NCI-H2196 treated with DMSO at 0.1 percent for 48 hours (cell line): ENCODE measurements around the gene PPIE.
A peak's percentile ranks its signal among the peaks of the same experiment; 100 is the strongest.
"Not testable (repeated sequence)": the region's sequence is repeated elsewhere in the genome, so short reads cannot be mapped to it uniquely, and the experiment has no call there.

Source experiments
- DNase-seq: peaks from one replicate; lab custom pipeline; 2025; ENCODE audit not compliant: unreplicated experiment; lab: John Stamatoyannopoulos, UW

Gene PPIE

DNA sequence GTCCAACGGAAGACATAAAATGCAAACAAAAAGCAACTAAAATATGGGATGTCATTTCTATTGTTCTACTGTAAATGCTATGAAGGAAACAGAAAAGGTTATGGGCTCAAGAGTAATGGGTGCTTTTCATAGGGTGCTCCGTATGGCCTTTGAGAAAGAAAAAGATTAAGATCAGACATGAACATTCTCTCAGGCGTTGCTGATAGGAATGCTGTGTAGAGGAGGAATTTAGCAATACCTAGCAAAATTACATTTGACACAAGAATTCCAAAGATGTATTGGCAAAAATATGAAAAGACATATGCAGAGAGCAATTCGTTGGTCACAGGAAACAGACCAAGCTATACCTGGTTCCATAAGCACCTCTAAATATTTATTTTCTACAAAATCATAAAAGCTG is 38.2 kb downstream of the PPIE start:
- DNase-seq = no peak

DNA sequence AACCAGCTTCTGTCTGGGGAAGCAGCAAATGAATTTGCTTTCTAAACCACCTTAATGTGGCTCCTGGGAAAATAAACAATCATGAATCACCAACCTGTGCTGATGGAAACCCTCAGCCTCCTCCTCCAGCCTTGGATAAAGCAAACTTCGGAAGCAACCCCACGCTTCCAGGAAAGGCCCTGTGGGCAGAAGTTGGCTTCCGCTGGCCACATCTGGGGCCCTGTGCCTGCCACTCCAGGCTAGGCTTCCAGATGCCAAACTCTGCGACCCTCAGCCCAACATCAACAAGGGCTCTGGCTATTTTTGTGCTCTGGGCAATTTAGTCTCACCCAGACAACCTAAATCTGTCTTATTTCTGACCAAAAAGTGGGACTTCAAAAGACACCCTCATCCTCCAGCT is 38.6 kb downstream of the PPIE start:
- DNase-seq = no peak

DNA sequence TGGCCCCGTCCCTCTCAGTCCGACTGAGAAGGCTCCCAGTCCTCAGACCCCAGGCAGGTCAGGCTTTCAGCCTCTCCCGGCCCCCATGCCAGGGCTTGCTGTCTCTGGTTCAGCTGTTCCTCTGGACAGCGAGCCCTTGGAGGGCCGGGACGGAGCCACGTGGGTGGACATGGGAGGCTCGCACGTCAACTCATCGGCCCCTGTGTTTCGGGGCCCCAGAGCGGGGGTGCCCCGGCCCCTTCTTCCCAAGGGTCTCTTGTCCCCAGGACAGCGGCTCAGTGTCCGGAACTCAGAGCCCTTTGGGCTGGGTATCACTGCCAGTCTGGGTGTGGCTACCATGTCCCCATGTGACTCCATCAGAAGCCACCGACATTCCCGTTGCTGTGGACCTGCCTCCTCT is 39.2 kb downstream of the PPIE start:
- not testable (repeated sequence) for DNase-seq

DNA sequence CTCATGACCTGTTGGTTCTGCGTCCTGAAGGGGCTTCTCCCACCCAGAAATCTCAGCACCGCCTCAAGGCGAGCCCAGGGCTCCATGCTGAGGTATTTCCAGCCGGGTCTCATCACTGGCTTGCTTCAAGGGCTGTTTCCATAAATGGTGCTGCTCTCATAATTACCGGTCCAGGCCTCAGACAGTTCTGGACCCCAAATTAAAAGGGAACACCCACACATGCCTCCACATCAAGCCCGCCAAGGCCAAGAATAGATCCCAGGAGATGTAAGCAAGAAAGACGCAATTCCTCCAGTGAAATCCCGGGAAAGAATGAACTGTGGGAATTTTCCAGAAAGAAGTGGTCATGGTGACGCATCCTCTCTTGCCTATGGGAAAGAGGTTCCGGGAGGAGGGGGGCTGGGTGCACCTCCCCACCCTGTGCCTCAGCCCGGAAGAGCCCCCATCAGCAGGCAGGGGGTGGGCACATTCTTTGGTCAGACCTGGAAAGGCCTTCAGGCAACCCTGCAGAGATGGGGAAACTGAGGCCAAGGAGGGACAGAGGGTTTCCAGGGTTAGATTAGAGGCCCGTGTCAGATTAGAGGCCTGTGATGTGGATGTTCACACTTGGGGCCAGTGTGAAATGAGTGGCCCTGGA is 39.9 kb downstream of the PPIE start:
- DNase-seq = not testable (repeated sequence)

DNA sequence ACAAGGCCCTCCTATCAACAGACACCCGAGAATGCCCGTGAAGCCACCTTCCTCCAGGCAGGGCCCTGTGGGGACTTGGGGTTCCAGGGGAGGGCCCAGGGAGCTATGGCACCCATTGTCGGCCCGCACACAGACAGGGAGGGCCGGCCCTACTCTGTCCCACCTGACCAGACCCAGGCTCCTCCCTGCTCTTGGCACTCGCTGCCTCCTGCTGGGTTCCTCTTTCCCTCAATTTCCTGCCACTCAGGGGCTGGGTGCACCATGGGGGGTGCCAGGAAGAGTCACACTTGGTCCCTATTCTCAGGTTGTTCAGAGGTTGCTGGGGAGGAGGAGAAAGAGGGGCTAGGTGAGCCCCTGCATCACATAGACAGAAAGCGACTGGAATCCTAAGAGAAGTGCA is 40.5 kb downstream of the PPIE start:
- DNase-seq = no peak

DNA sequence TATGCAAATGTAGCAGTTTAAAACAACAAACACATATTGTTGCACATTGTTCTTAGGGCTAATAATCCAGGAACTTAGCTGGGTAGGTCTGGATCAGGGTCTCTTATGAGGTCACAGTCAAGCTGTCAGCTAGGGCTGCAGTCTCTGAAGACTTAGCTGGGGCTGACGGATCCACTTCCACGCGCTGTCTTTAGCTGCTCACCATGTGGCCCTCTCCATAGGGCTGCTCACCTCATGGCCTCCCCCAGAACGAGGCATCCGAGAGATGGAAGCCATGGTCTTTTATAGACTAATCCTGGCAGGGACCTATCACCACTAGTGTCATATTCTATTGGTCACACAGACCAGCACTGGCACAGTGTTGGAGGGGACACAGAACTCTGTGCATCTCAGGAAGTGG is 41.1 kb downstream of the PPIE start:
- DNase-seq = no peak

DNA sequence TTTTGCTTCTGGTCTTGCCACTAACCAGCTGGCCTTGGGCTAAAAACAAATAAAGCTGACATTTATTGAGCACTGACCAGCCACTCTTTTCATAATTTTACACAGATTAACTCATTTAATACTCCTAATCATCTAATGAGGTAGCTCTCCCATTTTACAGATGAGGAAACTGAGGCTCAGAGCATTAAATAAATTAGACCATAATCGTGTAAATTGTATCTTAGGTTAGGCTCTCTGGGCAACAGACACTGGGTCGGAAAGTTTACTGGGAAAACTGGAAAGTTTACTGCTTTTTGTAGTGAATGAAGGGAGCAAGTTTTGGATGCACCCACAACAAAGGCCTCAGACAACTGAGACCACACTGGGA is 42.6 kb downstream of the PPIE start:
- DNase-seq = no peak

DNA sequence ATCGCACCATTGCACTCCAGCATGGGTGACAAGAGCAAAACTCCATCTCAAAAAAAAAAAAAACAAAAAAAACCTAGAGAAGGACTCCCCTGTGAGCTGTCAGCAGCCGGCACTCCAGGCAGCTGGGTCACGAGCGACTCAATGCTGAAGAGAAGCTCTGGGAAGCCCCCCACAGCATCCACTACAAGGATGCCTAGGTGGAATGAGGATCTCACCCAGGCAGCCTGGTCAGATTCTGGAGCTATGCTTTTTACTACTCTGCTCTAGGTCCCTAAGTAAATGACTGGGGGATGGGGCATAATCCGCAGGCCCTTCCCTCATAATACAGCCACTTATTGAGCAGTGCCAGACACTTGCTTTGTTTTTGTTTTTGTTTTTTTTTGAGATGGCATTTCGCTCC is 43.4 kb downstream of the PPIE start:
- DNase-seq = no peak

DNA sequence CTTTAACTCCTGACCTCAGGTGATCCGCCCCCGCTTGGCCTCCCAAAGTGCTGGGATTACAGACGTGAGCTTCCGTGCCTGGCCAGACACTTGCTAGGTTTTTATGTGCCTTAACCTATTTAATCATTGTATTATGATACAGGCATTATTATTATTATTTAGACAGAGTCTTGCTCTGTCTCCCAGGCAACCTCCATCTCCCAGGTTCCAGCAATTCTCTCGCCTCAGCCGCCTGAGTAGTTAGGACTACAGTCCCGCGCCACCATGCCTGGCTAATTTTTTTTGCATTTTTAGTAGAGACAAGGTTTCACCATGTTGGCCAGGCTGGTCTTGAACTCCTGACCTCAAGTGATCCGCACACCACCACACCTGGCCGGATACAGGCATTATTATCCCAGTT is 44.0 kb downstream of the PPIE start:
- DNase-seq = not testable (repeated sequence)

DNA sequence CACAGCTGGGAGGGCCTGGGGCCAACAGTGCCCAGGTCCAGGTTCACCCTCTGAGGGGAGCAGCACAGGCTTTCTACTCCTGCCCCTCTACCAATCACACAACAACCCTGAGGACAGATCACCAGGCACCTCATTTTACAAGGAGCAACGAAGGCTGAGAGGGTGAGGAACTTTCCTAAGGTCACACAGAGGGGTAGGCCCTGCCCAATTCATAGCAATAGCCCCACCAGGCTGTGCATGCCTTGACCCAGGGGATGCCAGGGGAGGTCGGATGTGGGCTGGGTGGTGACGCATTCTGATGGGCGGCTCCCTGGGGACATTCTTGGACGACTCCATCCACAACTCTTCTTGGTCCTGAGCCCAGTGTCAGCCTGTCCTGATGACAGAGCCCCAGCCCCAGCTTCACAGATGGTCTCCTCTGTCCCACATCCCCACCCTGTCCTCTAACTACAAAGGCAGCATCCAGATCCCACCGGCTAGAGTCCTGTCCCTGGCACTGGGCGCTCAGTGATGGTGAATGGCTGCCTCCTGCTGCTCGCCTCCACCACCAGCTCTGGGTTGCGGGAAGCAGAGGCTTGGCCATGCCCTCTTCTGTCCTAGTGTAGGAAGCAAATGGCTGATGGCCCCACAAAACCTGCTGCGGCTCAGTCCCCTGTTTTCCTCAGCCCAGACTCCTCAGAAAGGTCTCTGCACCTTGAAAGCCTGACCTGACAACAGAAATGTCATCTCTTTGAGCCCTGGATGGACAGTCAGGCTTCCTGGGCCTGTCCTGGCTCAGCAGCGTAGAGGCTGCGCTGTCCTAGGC is 47.8 kb downstream of the PPIE start:
- not testable (repeated sequence) for DNase-seq

DNA sequence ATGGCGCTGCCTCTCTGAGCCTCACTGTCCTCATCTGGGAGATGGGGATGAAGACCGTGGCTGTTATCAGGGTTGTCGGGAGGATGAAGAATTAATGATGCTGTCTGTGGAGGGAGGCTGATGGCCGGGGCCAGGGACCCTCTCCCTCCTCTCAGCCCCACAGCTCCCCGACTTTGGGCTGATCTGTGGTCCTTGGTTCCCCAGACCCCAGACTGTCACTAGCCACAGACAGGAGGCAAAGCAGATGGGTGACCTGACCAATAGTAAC is 48.4 kb downstream of the PPIE start:
- DNase-seq = not testable (repeated sequence)

DNA sequence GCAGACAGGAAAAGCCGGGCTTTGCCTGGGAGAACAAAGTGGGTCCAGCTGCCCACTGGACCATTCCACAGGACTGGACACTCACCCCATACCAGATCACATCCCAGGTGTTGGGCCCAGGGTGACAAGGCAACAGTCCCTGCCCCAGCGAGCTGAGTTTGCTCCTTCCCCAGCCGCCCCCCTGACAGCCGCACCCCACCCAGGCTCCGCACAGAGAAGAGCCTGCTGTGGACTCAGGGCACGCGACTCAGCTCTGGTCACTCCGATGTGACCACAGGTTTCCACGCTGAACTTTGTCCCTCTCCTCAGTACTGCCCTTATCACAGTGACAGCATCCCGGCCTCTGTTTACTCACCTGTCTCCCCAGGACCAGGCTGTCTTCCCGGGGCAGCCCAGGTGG is 48.8 kb downstream of the PPIE start:
- DNase-seq = no peak

DNA sequence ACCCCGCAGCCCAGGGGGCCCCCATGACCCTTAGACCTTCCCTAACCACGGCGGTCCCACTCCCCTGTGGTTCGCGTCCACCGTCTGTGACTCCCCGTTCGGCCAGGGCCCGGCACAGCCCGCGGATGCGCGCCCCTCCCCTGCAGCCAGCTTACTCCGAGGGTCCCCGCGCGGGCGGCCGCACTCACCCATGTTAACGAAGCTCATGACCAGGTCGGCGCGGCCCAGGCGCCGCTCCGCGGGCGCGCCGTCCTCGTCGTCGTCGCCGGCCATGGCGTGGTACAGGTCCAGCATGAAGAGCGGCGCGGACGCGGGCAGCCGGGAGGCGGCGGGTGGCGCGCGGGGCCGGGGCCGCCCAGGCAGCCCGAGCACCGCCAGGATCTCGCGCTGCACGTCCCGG is 49.3 kb downstream of the PPIE start:
- DNase-seq = not testable (repeated sequence)

DNA sequence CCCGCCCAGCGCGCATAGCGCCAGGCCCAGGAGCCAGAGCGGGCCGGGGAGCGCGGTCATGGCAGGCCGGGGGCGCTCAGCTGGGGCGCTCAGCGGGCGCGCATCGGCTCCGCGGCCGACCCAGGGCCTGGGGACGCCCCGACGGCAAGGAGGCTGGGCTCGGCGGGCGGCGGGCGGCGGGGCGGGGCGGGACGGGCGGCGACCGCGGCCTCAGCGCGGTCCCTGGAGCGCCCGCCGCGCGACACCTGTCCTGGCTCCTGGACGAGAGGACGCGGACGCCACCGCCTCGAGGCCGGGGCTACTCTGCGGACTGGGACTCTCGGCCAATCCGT is 49.7 kb downstream of the PPIE start:
- DNase-seq = no peak

DNA sequence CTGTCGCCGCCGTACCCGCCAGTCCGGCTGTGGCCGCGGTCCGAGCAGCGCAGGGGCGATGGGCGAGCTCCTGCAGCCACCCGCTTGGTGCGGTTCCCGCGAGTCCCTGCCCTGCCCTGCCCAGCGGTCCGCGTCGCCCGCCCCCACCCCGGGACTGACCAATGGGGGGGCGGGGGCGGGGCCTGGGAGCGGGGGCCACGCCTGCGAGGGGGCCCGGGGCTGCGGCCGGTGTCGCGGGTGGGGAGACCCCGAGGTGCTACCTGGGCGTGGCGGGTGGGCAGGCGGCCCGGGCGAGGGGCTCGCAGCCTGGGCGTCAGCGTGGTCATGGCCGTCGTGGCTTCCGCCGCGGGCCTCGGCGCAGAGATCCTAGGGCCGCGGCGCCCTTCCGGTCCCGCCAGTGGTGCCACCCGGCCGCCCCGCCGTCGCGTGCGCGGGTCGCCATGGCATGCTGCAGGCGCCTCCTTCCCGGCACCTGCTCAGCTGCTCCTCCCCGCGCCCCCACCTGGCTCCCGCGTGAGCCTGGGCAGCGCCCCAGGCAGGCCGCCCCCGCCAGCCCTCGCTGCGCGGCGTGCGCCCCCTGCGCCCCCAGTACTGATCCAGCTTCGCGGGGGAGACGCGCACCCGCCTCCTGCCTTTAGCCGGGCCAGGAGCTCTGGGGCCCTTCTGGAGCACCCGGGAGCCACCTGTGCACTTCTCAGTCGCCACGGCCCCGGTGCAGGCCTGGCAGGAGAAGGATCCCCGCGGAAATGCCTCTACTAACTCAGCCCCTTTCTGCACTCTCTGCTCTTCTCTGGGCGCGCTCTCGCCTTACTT is 50.3 kb downstream of the PPIE start, which contains the start of gene BMP8B:
TSS of gene BMP8B (minus strand) at position 108 of the 813 bp plus-strand sequence. CDS start 380 bp downstream, outside the sequence.
- DNase-seq = peak; percentile 53

DNA sequence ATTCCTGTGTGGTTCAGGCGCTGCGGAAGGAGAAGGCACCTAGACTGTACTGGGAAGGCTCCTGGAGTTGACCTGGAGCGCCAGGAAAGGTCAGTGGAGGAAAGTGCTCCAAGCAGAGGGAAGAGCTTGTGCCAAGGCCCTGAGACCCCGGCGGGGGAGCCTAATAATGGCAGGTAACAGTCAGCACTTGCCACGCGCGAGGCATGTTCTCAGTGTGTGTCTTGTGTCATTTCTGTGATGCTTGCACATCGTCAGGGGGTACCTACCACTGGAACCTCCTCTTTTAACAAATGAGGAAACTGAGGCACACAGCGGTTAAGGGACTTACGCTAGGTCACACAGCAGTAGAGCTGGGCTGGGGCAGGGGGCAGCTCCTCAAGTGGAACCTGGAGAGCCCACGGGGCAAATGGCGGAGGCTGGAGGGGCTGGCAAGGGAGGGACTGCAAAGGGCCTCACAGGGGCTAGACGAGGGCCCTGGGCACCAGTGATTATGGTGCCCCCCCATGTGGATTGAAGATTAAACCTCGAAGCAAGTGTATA is 51.0 kb downstream of the PPIE start:
- no peak for DNase-seq

DNA sequence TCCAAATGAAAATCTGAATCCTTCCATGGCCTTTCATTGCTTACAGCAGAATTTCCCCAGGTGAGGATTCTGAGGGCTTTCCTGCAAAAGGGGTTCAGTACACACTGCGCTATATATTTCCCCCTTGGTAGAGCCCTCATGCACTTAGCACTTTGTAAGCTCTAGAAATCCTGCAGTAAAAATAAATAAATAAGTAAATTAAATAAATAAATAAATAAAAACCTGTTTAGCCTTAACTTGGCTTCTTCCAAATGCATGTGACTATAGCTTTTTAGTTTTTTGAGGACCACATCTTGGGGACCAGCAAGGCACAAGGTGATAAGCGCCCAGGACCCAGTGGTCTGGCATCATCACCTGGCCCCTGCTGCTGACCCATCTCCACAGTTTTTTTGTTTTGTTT is 53.2 kb downstream of the PPIE start:
- no peak for DNase-seq

DNA sequence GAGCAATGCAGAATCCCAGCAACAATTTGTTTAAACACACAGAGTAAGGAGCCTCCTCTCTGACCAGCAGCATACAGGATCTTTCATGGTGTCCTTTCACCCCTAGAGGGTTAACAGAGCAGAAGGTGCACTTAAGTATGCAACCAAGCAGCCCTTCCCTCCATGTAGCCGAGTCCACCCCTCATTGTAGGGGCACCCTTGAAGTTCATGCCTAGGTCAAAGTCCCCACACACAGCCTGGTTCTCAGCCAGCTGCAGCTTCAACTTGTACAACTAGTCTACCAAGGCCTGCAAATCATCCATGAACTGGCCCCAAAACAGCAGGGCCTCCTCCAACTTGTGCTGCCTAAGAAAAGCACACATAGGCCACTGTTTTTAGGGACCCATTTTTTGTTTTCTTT is 57.0 kb downstream of the PPIE start:
- DNase-seq = no peak

DNA sequence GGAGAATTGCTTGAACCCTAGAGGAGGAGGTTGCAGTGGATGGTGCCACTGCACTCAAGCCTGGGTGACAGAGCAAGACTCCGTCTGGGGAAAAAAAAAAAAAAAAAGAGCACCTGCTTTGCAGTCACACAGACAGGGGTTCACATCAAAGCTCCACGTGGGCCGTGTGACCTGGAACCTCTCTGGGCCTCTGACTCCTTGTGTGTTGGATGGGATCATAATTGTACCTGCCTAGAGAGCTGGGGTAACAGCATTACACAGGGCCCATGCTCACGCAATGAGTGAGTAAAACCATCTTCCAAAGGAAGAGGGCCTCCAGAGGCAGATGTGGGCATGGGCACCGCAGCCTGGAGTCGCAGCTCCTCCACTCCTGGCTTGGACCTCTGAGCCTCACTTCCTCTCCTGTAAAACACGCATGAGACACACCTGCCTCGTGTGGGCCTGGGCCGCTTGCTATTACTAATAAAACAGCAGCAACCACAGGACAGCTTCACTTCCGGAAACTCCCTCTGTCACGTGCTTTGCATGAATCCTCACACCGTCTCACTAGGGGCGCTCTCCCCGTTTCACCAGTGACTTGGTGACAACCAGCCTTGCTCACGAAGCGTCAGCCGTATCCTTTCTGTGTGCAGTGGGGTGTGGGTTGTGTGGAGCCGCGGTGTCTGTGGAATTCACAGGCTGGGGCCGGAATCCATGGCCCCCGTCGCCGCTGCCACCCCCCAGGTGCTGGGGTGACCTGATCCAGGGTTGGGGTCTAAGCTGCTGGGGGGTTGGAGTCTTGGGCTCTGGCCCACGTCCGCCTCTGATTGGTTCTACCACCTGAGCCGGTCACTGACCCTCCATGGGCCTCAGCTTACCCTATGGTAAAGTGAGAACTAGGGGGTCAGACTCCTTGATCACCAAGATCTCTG is 60.4 kb downstream of the PPIE start:
- peak; percentile 82 for DNase-seq

DNA sequence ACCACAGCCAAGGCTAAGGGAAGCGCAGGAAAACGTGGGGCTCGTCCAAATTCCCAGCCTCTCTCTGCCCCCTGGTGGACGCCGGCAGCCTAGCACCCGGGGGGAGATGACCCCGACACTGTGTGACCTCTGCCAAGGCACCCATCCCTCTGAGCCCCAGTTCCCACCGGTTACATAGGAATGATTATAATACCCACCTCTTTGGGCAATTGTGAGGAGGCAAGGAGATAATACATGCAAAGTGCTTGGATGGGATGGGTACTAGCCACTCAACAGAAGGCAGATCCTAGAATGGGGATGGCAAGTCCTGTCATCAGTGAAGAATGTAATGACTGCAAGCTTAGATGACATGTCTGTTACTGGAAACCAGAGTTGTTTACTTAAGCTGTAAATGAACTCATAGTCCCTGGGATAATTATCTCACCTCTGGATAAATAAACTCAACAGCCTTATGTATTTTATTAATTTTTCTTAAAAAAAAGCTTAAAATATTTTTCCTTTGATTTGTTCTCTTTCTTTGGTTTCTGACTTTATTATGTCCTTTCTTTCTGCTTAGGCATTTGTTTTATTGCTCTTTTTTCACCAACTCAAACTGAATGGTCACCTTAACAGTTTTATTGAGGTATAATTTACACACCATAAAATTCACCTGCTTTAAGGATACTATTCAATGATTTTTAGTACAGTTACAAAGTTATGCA is 61.2 kb downstream of the PPIE start:
- DNase-seq = peak; percentile 86
